GM19043 (cell line): ENCODE data around the gene MAP3K20.
"Not testable (repeated sequence)": the region's sequence is repeated elsewhere in the genome, so short reads cannot be mapped to it uniquely, and the experiment has no call there.

Experiments used
- ATAC-seq: cut with Tn5 transposase; IDR thresholded peaks from one replicate; pipeline ENCODE4 v1.9.1; 2021; ENCODE audit warnings: low read depth; ENCODE audit not compliant: unreplicated experiment

The MAP3K20 gene

GRCh38 chr2:173298536-173299097 lies 223.0 kb downstream of the MAP3K20 start:
- ATAC-seq, result no peak

GRCh38 chr2:173299764-173300163 lies 224.1 kb downstream of the MAP3K20 start:
- ATAC-seq, result no peak

DNA sequence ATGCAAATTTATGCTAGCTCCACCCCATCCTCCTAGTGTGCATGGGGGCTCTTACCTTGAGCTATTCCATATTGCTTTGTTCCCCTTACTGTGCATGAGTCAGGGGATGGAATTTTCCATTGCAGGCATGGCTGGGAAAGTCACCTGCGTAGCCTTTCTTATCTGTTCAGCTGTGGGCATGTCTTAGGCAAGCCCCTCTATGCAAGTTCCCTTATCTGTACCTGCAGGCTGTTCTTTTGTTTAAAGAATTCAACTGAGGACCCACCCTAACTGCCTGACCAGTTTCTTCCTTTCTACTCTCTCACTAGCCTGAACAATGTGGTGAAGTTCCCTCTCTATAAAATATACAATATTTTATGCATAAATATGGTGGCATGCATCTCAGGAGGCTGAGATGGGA lies 224.8 kb downstream of the MAP3K20 start:
- no peak for ATAC-seq

GRCh38 chr2:173301549-173301948 lies 225.9 kb downstream of the MAP3K20 start:
- ATAC-seq, result not testable (repeated sequence)

DNA sequence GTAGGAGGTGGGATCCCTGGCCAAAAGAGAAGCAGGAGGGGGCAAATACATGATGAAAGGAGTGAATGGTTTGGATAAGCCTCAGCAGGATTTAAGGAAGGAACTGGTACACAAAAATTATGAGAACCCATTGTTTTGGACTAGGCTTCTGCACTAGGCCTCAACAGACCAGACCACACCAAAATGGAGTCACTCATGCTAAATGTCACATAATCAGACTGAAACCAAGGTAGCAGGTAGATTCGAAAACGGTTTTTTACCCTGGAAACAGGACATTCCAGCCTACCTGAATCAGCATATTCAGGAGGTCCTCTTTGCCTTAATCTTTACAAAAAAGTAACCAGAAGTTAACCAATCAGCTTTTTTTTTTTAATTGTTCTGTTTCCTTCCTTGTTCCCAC lies 229.7 kb downstream of the MAP3K20 start:
- ATAC-seq, result no peak

DNA sequence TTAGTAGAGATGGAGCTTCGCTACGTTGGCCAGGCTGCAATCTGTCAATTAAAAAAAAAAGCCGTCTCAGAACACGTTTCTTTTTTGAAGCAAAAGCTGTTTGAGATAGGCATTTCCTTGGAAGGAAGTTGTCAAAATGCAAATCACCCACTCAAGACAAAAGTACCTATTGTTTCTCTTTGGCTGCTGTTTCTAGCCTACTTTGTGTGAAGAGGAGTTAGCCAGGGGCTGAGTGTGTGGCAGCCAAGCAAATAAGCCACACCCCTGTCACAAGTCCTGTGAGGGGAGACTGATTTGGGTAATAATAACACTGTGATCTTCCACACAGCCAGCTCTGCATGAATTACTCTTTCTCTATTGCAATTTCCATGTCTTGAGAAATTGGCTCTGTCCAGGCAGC lies 231.6 kb downstream of the MAP3K20 start:
- no peak for ATAC-seq

DNA sequence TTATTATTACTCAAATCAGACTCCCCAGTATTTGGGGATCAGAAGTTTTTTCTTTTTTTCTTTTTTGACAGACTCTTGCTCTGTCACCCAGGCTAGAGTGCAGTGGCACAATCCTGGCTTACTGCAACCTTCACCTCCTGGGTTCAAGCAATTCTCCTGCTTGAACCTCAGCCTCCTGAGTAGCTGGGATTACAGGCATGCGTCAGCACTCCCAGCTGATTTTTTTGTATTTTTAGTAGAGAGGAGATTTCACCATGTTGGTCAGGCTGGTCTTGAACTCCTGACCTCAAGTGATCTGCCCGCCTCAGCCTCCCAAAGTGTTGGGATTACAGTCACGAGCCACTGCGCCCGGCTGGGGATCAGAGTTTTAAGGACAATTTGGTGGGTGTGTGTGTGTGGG lies 233.7 kb downstream of the MAP3K20 start:
- ATAC-seq, result not testable (repeated sequence)

DNA sequence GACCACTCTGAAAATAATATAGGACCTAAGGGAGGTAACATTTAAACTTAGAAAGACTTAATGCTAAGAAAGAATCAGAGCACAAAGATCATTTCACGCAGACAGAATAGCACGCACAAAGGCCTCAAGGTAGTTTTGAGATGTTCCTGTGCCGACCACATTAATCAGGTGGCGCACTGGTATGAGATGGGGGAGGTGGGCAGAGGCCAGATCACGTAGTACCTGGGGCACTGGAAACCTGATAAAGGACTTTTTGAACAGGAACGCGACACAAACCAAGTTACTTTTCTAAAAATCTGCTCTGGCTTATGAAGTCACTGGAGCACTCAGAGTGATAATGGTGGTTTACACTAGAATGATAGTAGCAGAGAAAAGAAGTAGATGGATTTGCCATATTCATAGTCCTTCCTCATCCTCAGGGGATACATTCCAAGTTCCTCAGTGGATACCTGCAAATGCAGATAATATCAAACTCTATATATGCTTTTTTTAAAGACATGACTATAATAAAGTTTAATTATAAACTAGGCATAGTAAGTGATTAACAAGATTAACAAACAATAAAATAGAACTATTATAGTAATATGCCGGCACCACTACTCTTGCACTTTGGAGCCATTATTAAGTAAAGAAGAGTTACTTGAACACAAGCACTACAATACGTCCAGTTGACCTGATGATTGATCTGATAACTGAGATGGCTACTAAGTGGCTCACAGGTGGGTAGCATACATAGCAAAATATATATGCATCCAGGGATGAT lies 236.4 kb downstream of the MAP3K20 start:
- no peak for ATAC-seq
